HepG2 (cell line): ENCODE data around the gene GUSB. TPM values are rescaled to one million over a fixed set of nuclear protein-coding genes. Genes with fewer than 3 reads are reported as not detected.

ENCODE experiments used
- AKAP8 ChIP-seq: sonication (generic); formaldehyde crosslinking; IDR thresholded peaks from 2 replicates; pipeline ENCODE4 v1.5.1; 2020; ENCODE audit warnings: mild to moderate bottlenecking, missing genetic modification reagents
- ARID2 ChIP-seq: sonication (generic); formaldehyde crosslinking; IDR thresholded peaks from 2 replicates; pipeline ENCODE4 v1.8.1; 2022; ENCODE audit warnings: mild to moderate bottlenecking, missing genetic modification reagents, borderline replicate concordance
- DPF2 ChIP-seq: sonication (generic); formaldehyde crosslinking; IDR thresholded peaks from 2 replicates; pipeline ENCODE4 v1.4.0; 2020; ENCODE audit warnings: mild to moderate bottlenecking, low read depth, missing genetic modification reagents, borderline replicate concordance
- E2F5 ChIP-seq: sonication (generic); formaldehyde crosslinking; conservative IDR thresholded peaks from 2 replicates; pipeline ENCODE4 v1.4.0; 2020; ENCODE audit warnings: missing genetic modification reagents
- GABPB1 ChIP-seq: IDR thresholded peaks from 2 replicates; pipeline ENCODE4 v1.6.1; 2016; ENCODE audit warnings: mild to moderate bottlenecking, missing genetic modification reagents, moderate library complexity, missing compliant biosample characterization
- HMG20B ChIP-seq: conservative IDR thresholded peaks from 2 replicates; pipeline ENCODE4 v1.6.1; 2016; ENCODE audit warnings: missing genetic modification reagents, missing compliant biosample characterization
- JDP2 ChIP-seq: sonication (generic); formaldehyde crosslinking; IDR thresholded peaks from 2 replicates; pipeline ENCODE4 v1.8.1; 2022; ENCODE audit warnings: missing genetic modification reagents, borderline replicate concordance
- MATR3 ChIP-seq: sonication (generic); formaldehyde crosslinking; IDR thresholded peaks from 2 replicates; pipeline ENCODE4 v1.4.0; 2020; ENCODE audit warnings: missing genetic modification reagents
- NCOA1 ChIP-seq: sonication (generic); formaldehyde crosslinking; IDR thresholded peaks from 2 replicates; pipeline ENCODE4 v1.9.0; 2021; ENCODE audit warnings: missing genetic modification reagents
- NFE2L1 ChIP-seq: sonication (generic); formaldehyde crosslinking; IDR thresholded peaks from 2 replicates; pipeline ENCODE4 v1.4.0; 2020; ENCODE audit warnings: missing genetic modification reagents, mild to moderate bottlenecking, borderline replicate concordance
- NFKB2 ChIP-seq: sonication (generic); formaldehyde crosslinking; IDR thresholded peaks from 2 replicates; pipeline ENCODE4 v1.4.0; 2020; ENCODE audit warnings: missing genetic modification reagents, borderline replicate concordance
- POGK ChIP-seq: sonication (generic); formaldehyde crosslinking; conservative IDR thresholded peaks from 2 replicates; pipeline ENCODE4 v1.8.0; 2022; ENCODE audit warnings: mild to moderate bottlenecking, moderate library complexity, missing genetic modification reagents
- POLR2AphosphoS5 ChIP-seq: IDR thresholded peaks from 2 replicates; pipeline ENCODE4 v1.6.1; 2012; ENCODE audit warnings: low read depth, low read length
- RAD51 ChIP-seq: fragments of 450-650 bp; IDR thresholded peaks from 2 replicates; pipeline ENCODE4 v1.6.1; 2016; ENCODE audit warnings: borderline replicate concordance
- RBAK ChIP-seq: sonication (generic); formaldehyde crosslinking; IDR thresholded peaks from 2 replicates; pipeline ENCODE4 v1.5.1; 2020; ENCODE audit warnings: mild to moderate bottlenecking, missing genetic modification reagents
- SMARCC2 ChIP-seq: fragments of 450-650 bp; IDR thresholded peaks from 2 replicates; pipeline ENCODE4 v1.6.1; 2017; ENCODE audit warnings: antibody characterized with exemption, mild to moderate bottlenecking
- SNAPC2 ChIP-seq: sonication (generic); formaldehyde crosslinking; IDR thresholded peaks from 2 replicates; pipeline ENCODE4 v1.8.1; 2022; ENCODE audit warnings: mild to moderate bottlenecking, missing genetic modification reagents
- SP4 ChIP-seq: sonication (generic); formaldehyde crosslinking; IDR thresholded peaks from 2 replicates; pipeline ENCODE4 v1.8.1; 2023; ENCODE audit warnings: mild to moderate bottlenecking, missing genetic modification reagents
- STAT5B ChIP-seq: sonication (generic); formaldehyde crosslinking; IDR thresholded peaks from 2 replicates; pipeline ENCODE4 v1.4.0; 2020; ENCODE audit warnings: missing genetic modification reagents
- TBX2 ChIP-seq: sonication (generic); formaldehyde crosslinking; IDR thresholded peaks from 2 replicates; pipeline ENCODE4 v1.5.0; 2020; ENCODE audit warnings: missing genetic modification reagents, mild to moderate bottlenecking, borderline replicate concordance
- TP53 ChIP-seq: sonication (generic); formaldehyde crosslinking; conservative IDR thresholded peaks from 2 replicates; pipeline ENCODE4 v1.4.0; 2020; ENCODE audit warnings: missing genetic modification reagents
- ZFP41 ChIP-seq: sonication (generic); formaldehyde crosslinking; IDR thresholded peaks from 2 replicates; pipeline ENCODE4 v1.4.0; 2020; ENCODE audit warnings: mild to moderate bottlenecking, missing genetic modification reagents, borderline replicate concordance
- ZMAT5 ChIP-seq: sonication (generic); formaldehyde crosslinking; IDR thresholded peaks from 2 replicates; pipeline ENCODE4 v1.5.0; 2020; ENCODE audit warnings: mild to moderate bottlenecking, low read depth, missing genetic modification reagents, borderline replicate concordance
- ZNF121 ChIP-seq: sonication (generic); formaldehyde crosslinking; IDR thresholded peaks from 2 replicates; pipeline ENCODE4 v1.5.0; 2020; ENCODE audit warnings: mild to moderate bottlenecking, missing genetic modification reagents
- ZNF207 ChIP-seq: fragments of 450-650 bp; IDR thresholded peaks from 2 replicates; pipeline ENCODE4 v1.6.1; 2016; ENCODE audit warnings: antibody characterized with exemption, borderline replicate concordance
- ZNF234 ChIP-seq: sonication (generic); formaldehyde crosslinking; conservative IDR thresholded peaks from 2 replicates; pipeline ENCODE4 v1.5.1; 2020; ENCODE audit warnings: mild to moderate bottlenecking, missing genetic modification reagents
- ZNF678 ChIP-seq: sonication (generic); formaldehyde crosslinking; IDR thresholded peaks from 2 replicates; pipeline ENCODE4 v1.4.0; 2020; ENCODE audit warnings: mild to moderate bottlenecking, missing genetic modification reagents
- ZNF7 ChIP-seq: IDR thresholded peaks from 2 replicates; pipeline ENCODE4 v1.6.1; 2016; ENCODE audit warnings: missing biosample characterization, missing genetic modification reagents
- ZNF792 ChIP-seq: IDR thresholded peaks from 2 replicates; pipeline ENCODE4 v1.6.1; 2016
- ZZZ3 ChIP-seq: sonication (generic); formaldehyde crosslinking; IDR thresholded peaks from 2 replicates; pipeline ENCODE4 v1.4.0; 2020; ENCODE audit warnings: missing genetic modification reagents, mild to moderate bottlenecking, borderline replicate concordance
- polyA plus RNA-seq, 8 experiments: library from polyadenylated mRNA; depleted of rRNA in 3 of 8; stranded (reverse) in 7 of 8; unstranded in 1 of 8; fragments of >200 nt; fragmentation: Illumina TruSeq in 4 of 8; extraction: Trizol in 4 of 8; gene quantifications; 2 replicates each; pipeline versions ENCODE4 v1.2.1 to v1.2.3, GENCODE V29; 2011 to 2016; ENCODE audit warnings: low read depth in 4 of 8, missing spikeins in 1 of 8, mixed read lengths in 1 of 8; ENCODE audit not compliant: insufficient read depth in 1 of 8
- total RNA-seq, 5 experiments: library from RNA; depleted of rRNA; stranded (reverse); fragments of >200 nt; fragmentation: Illumina TruSeq; extraction: Trizol; gene quantifications; 2 replicates each; pipeline ENCODE4 v1.2.3, GENCODE V29; 2016; ENCODE audit warnings: low read depth in 1 of 5

Gene GUSB
- total and polyA plus RNA-seq, 2 of the 13 experiments (the other 11 are each of a cell fraction or from before 2014, with no cell fraction given), result 18.8 to 60.0 TPM

GRCh38 chr7:65981965-65982792 is at the start of gene GUSB (continued):
- TF ChIP-seq JDP2 (CRISPR knock-in tag) (no peak), NFKB2 (CRISPR knock-in tag) (peak; percentile 97), DPF2 (CRISPR knock-in tag) (no peak), AKAP8 (peak; percentile 60), POLR2AphosphoS5 (peak; percentile 75), ZNF234 (CRISPR knock-in tag) (peak; percentile 92; the same call in 1 of the 2 replicates), TBX2 (peak; percentile 96), STAT5B (CRISPR knock-in tag) (0 out of 2 replicates have a peak, but pooled peaks have one; percentile 67), TP53 (CRISPR knock-in tag) (no peak; the same call in 1 of the 2 replicates), ZMAT5 (CRISPR knock-in tag) (no peak), ZFP41 (CRISPR knock-in tag) (peak; percentile 97), NCOA1 (CRISPR knock-in tag) (peak; percentile 94), ZZZ3 (CRISPR knock-in tag) (peak; percentile 96), E2F5 (CRISPR knock-in tag) (peak; percentile 88), ZNF121 (CRISPR knock-in tag) (peak; percentile 74), ZNF678 (peak; percentile 79; the same call in 1 of the 2 replicates), RBAK (CRISPR knock-in tag) (no peak), MATR3 (CRISPR knock-in tag) (no peak), SP4 (peak; percentile 89), RAD51 (no peak), SNAPC2 (CRISPR knock-in tag) (peak; percentile 96; the same call in 1 of the 2 replicates), HMG20B (CRISPR knock-in tag) (no peak; the same call in 1 of the 2 replicates), POGK (CRISPR knock-in tag) (peak; percentile 94), SMARCC2 (no peak), ARID2 (CRISPR knock-in tag) (peak; percentile 89), NFE2L1 (CRISPR knock-in tag) (peak; percentile 91; the same call in 1 of the 2 replicates), ZNF7 (CRISPR knock-in tag) (no peak), ZNF792 (CRISPR knock-in tag) (peak; percentile 77), ZNF207 (no peak), GABPB1 (CRISPR knock-in tag) (peak; percentile 92)
